Ectodermal cell (in vitro differentiated cells): ENCODE results near the gene ABCA8.
"Not testable (repeated sequence)": the region's sequence is repeated elsewhere in the genome, so short reads cannot be mapped to it uniquely, and the experiment has no call there.

Experiments used
- H3K27ac ChIP-seq: 2 replicates; pipeline ENCODE4 v1.7.0; 2013; ENCODE audit warnings: mild to moderate bottlenecking, low read depth, low read length; ENCODE audit not compliant: insufficient read depth, poor library complexity, severe bottlenecking
- H3K27me3 ChIP-seq: 2 replicates; pipeline ENCODE4 v1.7.0; 2013; ENCODE audit warnings: mild to moderate bottlenecking, low read length; ENCODE audit not compliant: insufficient read depth, control insufficient read depth, poor library complexity, severe bottlenecking
- H3K36me3 ChIP-seq: one replicate; pipeline ENCODE4 v1.7.0; 2013; ENCODE audit warnings: low read length; ENCODE audit not compliant: control insufficient read depth, insufficient read depth
- H3K4me1 ChIP-seq: one replicate; pipeline ENCODE4 v1.7.0; 2013; ENCODE audit warnings: low read length; ENCODE audit not compliant: control insufficient read depth, insufficient read depth
- H3K4me3 ChIP-seq: 2 replicates; pipeline ENCODE4 v1.7.0; 2013; ENCODE audit warnings: low read depth, low read length, control low read depth; ENCODE audit not compliant: insufficient read depth
- H3K9me3 ChIP-seq: 2 replicates; pipeline ENCODE4 v1.7.0; 2013; ENCODE audit warnings: mild to moderate bottlenecking, low read length, moderate library complexity; ENCODE audit not compliant: control insufficient read depth
- WGBS, 2 experiments: methylation state at CpG; one replicate each; pipeline ENCODE4 v1.1.7; 2013; ENCODE audit warnings: missing lambda C conversion rate in 2 of 2; 5-methylcytosine and 5-hydroxymethylcytosine counted together

Gene ABCA8

GRCh38 chr17:68830313-68830712 is 124.9 kb downstream of the ABCA8 start:
- H3K4me1 ChIP-seq = no peaks in the 10 kb centered on the region
- no peaks in the 10 kb centered on the region for H3K27me3 ChIP-seq
- no peak overlapping the region for H3K27ac ChIP-seq
- H3K36me3 ChIP-seq = no peaks in the 10 kb centered on the region
- no peaks in the 10 kb centered on the region for H3K9me3 ChIP-seq
- H3K4me3 ChIP-seq = no peak overlapping the region
- 91 to 93% methylated on average over 2 of the region's 2 CpGs for WGBS, 2 experiments

- H3K27me3 ChIP-seq = no peaks in the 10 kb centered on the region
- no peaks in the 10 kb centered on the region for H3K36me3 ChIP-seq
- no peaks in the 10 kb centered on the region for H3K4me1 ChIP-seq
- 95% methylated on average over 4 of the region's 4 CpGs for WGBS, 2 experiments
- H3K9me3 ChIP-seq = no peaks in the 10 kb centered on the region
- no peak overlapping the region for H3K4me3 ChIP-seq
- no peak overlapping the region for H3K27ac ChIP-seq
These were observed 126.0 kb downstream of the ABCA8 start for GRCh38 chr17:68829211-68829610.

- H3K4me3 ChIP-seq = no peak overlapping the region
- H3K27me3 ChIP-seq = no peaks in the 10 kb centered on the region
- H3K36me3 ChIP-seq = no peaks in the 10 kb centered on the region
- 93% methylated on average over 3 of the region's 3 CpGs for WGBS, 2 experiments
- no peaks in the 10 kb centered on the region for H3K9me3 ChIP-seq
- peaks cover 10% of the 10 kb centered on the region for H3K4me1 ChIP-seq
- H3K27ac ChIP-seq = no peak overlapping the region
These were observed 130.5 kb downstream of the ABCA8 start for GRCh38 chr17:68824707-68825106.

GRCh38 chr17:68824185-68824584 is 131.0 kb downstream of the ABCA8 start:
- H3K27me3 ChIP-seq, H3K9me3 ChIP-seq, H3K36me3 ChIP-seq, H3K4me3 ChIP-seq, H3K27ac ChIP-seq: not testable (repeated sequence)
- WGBS, 2 experiments = 88 to 91% methylated on average over 5 of the region's 5 CpGs
- H3K4me1 ChIP-seq = peaks cover 10% of the 10 kb centered on the region

- Histone ChIP-seq H3K27me3 (no peaks in the 10 kb centered on the region), H3K4me3 (no peak overlapping the region), H3K9me3 (no peaks in the 10 kb centered on the region), H3K27ac (no peak overlapping the region), H3K36me3 (no peaks in the 10 kb centered on the region), H3K4me1 (peaks cover 10% of the 10 kb centered on the region)
- 94 to 95% methylated on average over 3 of the region's 3 CpGs for WGBS, 2 experiments
These were observed 132.4 kb downstream of the ABCA8 start for GRCh38 chr17:68822719-68823289.

GRCh38 chr17:68821860-68822696 is 133.1 kb downstream of the ABCA8 start:
- Histone ChIP-seq H3K4me3 (no peak overlapping the region), H3K27me3 (no peaks in the 10 kb centered on the region), H3K36me3 (no peaks in the 10 kb centered on the region), H3K27ac (no peak overlapping the region), H3K9me3 (no peaks in the 10 kb centered on the region), H3K4me1 (peaks cover 10% of the 10 kb centered on the region)
- WGBS, 2 experiments = 78 to 82% methylated on average over 3 of the region's 3 CpGs

GRCh38 chr17:68820825-68821481 is 134.2 kb downstream of the ABCA8 start:
- no peak overlapping the region for H3K4me3 ChIP-seq
- H3K36me3 ChIP-seq = no peaks in the 10 kb centered on the region
- H3K27me3 ChIP-seq = no peaks in the 10 kb centered on the region
- no peak overlapping the region for H3K27ac ChIP-seq
- 90 to 95% methylated on average over 8 of the region's 8 CpGs for WGBS, 2 experiments
- H3K9me3 ChIP-seq = no peaks in the 10 kb centered on the region
- peaks cover 10% of the 10 kb centered on the region for H3K4me1 ChIP-seq

- no peaks in the 10 kb centered on the region for H3K27me3 ChIP-seq
- 94% methylated on average over 5 of the region's 5 CpGs for WGBS, 2 experiments
- H3K9me3 ChIP-seq = no peaks in the 10 kb centered on the region
- H3K27ac ChIP-seq = no peak overlapping the region
- H3K4me1 ChIP-seq = peaks cover 10% of the 10 kb centered on the region
- H3K36me3 ChIP-seq = no peaks in the 10 kb centered on the region
- no peak overlapping the region for H3K4me3 ChIP-seq
These were observed 134.7 kb downstream of the ABCA8 start for GRCh38 chr17:68820476-68820824.

- WGBS, 2 experiments = 93% methylated on average over 5 of the region's 5 CpGs
- H3K27ac ChIP-seq = no peak overlapping the region
- no peaks in the 10 kb centered on the region for H3K9me3 ChIP-seq
- peaks cover 10% of the 10 kb centered on the region for H3K4me1 ChIP-seq
- no peak overlapping the region for H3K4me3 ChIP-seq
- H3K27me3 ChIP-seq = no peaks in the 10 kb centered on the region
- no peaks in the 10 kb centered on the region for H3K36me3 ChIP-seq
These were observed 135.7 kb downstream of the ABCA8 start for GRCh38 chr17:68819465-68819864.
